ENCODE data around the gene MAP2K5.
A peak's percentile ranks its signal among the peaks of the same experiment; 100 is the strongest.

The MAP2K5 gene

DNA sequence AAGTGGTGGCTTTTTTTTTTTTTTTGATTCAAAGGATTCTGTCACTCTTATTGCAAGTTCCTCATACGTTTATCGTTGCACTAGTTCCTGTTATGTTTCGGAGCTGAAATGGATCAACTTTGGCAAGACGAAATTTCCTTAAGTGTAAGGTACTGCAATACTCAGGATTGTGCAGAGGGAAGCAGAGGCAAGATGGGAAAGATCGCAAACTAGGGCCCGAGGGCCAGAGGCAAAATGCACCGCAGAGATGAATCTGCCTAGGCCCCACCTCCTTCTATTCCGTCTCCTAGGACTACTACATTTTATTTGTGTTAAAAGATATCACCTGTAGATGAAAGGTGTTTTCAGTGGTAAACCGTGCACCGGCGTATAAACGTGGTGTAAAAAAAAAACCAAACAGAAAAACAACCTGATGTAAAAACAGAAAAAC, 297.0 kb downstream of the MAP2K5 start (continued):
- TF ChIP-seq, protein P1, sequence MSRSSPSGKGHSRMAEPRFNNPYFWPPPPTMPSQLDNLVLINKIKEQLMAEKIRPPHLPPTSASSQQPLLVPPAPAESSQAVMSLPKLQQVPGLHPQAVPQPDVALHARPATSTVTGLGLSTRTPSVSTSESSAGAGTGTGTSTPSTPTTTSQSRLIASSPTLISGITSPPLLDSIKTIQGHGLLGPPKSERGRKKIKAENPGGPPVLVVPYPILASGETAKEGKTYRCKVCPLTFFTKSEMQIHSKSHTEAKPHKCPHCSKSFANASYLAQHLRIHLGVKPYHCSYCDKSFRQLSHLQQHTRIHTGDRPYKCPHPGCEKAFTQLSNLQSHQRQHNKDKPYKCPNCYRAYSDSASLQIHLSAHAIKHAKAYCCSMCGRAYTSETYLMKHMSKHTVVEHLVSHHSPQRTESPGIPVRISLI (tag by site-specific recombination; IDR thresholded peaks at IDR 0.05) = peak; percentile 68; the same call in 1 of the 2 replicates
- TF ChIP-seq, protein P2, sequence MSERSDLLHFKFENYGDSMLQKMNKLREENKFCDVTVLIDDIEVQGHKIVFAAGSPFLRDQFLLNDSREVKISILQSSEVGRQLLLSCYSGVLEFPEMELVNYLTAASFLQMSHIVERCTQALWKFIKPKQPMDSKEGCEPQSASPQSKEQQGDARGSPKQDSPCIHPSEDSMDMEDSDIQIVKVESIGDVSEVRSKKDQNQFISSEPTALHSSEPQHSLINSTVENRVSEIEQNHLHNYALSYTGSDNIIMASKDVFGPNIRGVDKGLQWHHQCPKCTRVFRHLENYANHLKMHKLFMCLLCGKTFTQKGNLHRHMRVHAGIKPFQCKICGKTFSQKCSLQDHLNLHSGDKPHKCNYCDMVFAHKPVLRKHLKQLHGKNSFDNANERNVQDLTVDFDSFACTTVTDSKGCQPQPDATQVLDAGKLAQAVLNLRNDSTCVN (tag by site-specific recombination; optimal IDR thresholded peaks at IDR 0.05) = no peak
- TF ChIP-seq IKZF3 (tag by site-specific recombination; IDR thresholded peaks at IDR 0.05) (peak; percentile 48; the same call in 1 of the 2 replicates), ZNF214 (tag by site-specific recombination; IDR thresholded peaks at IDR 0.05; ENCODE audit: borderline replicate concordance) (no peak)
- TF ChIP-seq, protein P3, sequence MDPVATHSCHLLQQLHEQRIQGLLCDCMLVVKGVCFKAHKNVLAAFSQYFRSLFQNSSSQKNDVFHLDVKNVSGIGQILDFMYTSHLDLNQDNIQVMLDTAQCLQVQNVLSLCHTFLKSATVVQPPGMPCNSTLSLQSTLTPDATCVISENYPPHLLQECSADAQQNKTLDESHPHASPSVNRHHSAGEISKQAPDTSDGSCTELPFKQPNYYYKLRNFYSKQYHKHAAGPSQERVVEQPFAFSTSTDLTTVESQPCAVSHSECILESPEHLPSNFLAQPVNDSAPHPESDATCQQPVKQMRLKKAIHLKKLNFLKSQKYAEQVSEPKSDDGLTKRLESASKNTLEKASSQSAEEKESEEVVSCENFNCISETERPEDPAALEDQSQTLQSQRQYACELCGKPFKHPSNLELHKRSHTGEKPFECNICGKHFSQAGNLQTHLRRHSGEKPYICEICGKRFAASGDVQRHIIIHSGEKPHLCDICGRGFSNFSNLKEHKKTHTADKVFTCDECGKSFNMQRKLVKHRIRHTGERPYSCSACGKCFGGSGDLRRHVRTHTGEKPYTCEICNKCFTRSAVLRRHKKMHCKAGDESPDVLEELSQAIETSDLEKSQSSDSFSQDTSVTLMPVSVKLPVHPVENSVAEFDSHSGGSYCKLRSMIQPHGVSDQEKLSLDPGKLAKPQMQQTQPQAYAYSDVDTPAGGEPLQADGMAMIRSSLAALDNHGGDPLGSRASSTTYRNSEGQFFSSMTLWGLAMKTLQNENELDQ (tag by site-specific recombination; IDR thresholded peaks at IDR 0.05; ENCODE audit: low read depth) = no peak

DNA sequence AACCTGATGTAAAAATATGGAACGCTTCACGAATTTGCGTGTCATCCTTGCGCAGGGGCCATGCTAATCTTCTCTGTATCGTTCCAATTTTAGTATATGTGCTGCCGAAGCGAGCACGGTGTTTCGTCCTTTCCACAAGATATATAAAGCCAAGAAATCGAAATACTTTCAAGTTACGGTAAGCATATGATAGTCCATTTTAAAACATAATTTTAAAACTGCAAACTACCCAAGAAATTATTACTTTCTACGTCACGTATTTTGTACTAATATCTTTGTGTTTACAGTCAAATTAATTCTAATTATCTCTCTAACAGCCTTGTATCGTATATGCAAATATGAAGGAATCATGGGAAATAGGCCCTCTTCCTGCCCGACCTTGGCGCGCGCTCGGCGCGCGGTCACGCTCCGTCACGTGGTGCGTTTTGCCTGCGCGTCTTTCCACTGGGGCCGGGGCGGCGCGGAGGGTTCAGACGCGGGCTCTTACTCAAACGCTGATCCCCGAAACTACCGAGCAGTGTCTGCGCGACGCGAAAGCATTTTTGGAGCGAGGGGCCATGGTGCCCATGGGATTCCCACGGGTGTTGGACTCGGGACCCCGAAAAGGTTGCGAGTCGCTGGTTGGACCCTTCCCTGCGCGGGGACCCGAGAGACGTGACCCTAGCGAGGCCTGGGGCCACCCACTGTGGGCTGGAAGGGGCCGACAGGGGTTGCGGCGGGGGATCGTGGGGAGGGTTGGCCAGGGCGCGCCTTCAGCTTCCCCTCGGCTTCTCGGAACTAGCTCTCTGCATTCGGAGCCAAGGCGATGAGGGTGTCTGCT, 297.6 kb downstream of the MAP2K5 start, which contains the start of gene RNU6-1:
Gene RNU6-1, minus strand, starts transcription at position 117 of the 820 bp plus-strand sequence.
- ChIA-PET POLR2A (interaction anchor here (0.6 to 1.5 kb wide), 3 partner anchors 15 to 389 kb away, joined by 3 to 4 read pairs (median 4); partner anchors contain the start of gene CLN6), CTCF (interaction anchor here (0.5 to 0.7 kb wide), 4 partner anchors 307 to 894 kb away, joined by 3 read pairs; no protein-coding TSS in a partner anchor)
- H3K4me1 ChIP-seq (ENCODE audit: control insufficient read depth, insufficient read depth, low read length) = no peaks in the 10 kb centered on the region
- TF ChIP-seq, protein P4, sequence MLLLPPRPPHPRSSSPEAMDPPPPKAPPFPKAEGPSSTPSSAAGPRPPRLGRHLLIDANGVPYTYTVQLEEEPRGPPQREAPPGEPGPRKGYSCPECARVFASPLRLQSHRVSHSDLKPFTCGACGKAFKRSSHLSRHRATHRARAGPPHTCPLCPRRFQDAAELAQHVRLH (tag by site-specific recombination; IDR thresholded peaks at IDR 0.05) = 0 out of 2 replicates have a peak, but pooled peaks have one; percentile 9
- TF ChIP-seq ZNF658 (tag by site-specific recombination; IDR thresholded peaks at IDR 0.05) = no peak
- peak; percentile 72 for TF ChIP-seq ZNF335 (tag by site-specific recombination; conservative IDR thresholded peaks at IDR 0.05)
- TF ChIP-seq ZNF843 (tag by site-specific recombination; IDR thresholded peaks at IDR 0.05) = peak; percentile 11; the same call in 1 of the 2 replicates
- peak; percentile 64; the same call in 1 of the 2 replicates for TF ChIP-seq ZBTB21 (tag by site-specific recombination; IDR thresholded peaks at IDR 0.05)
- TF ChIP-seq, protein P5, sequence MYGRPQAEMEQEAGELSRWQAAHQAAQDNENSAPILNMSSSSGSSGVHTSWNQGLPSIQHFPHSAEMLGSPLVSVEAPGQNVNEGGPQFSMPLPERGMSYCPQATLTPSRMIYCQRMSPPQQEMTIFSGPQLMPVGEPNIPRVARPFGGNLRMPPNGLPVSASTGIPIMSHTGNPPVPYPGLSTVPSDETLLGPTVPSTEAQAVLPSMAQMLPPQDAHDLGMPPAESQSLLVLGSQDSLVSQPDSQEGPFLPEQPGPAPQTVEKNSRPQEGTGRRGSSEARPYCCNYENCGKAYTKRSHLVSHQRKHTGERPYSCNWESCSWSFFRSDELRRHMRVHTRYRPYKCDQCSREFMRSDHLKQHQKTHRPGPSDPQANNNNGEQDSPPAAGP (tag by site-specific recombination; IDR thresholded peaks at IDR 0.05) = peak; percentile 70; the same call in 1 of the 2 replicates
- TF ChIP-seq, protein P6, sequence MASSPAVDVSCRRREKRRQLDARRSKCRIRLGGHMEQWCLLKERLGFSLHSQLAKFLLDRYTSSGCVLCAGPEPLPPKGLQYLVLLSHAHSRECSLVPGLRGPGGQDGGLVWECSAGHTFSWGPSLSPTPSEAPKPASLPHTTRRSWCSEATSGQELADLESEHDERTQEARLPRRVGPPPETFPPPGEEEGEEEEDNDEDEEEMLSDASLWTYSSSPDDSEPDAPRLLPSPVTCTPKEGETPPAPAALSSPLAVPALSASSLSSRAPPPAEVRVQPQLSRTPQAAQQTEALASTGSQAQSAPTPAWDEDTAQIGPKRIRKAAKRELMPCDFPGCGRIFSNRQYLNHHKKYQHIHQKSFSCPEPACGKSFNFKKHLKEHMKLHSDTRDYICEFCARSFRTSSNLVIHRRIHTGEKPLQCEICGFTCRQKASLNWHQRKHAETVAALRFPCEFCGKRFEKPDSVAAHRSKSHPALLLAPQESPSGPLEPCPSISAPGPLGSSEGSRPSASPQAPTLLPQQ (tag by site-specific recombination; IDR thresholded peaks at IDR 0.05) = peak; percentile 58; the same call in 1 of the 2 replicates
- TF ChIP-seq ZNF76 (tag by site-specific recombination; IDR thresholded peaks at IDR 0.05; ENCODE audit: borderline replicate concordance, low read depth) = peak; percentile 98
- peak; percentile 90 for TF ChIP-seq KLF16 (tag by site-specific recombination; IDR thresholded peaks at IDR 0.05)
- TF ChIP-seq ZNF248 (tag by site-specific recombination; IDR thresholded peaks at IDR 0.05) = no peak
- TF ChIP-seq, protein P7, sequence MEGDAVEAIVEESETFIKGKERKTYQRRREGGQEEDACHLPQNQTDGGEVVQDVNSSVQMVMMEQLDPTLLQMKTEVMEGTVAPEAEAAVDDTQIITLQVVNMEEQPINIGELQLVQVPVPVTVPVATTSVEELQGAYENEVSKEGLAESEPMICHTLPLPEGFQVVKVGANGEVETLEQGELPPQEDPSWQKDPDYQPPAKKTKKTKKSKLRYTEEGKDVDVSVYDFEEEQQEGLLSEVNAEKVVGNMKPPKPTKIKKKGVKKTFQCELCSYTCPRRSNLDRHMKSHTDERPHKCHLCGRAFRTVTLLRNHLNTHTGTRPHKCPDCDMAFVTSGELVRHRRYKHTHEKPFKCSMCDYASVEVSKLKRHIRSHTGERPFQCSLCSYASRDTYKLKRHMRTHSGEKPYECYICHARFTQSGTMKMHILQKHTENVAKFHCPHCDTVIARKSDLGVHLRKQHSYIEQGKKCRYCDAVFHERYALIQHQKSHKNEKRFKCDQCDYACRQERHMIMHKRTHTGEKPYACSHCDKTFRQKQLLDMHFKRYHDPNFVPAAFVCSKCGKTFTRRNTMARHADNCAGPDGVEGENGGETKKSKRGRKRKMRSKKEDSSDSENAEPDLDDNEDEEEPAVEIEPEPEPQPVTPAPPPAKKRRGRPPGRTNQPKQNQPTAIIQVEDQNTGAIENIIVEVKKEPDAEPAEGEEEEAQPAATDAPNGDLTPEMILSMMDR (tag by site-specific recombination; IDR thresholded peaks at IDR 0.05) = no peak
- no peak for TF ChIP-seq ZNF555 (tag by site-specific recombination; conservative IDR thresholded peaks at IDR 0.05)
- TF ChIP-seq, protein P8, sequence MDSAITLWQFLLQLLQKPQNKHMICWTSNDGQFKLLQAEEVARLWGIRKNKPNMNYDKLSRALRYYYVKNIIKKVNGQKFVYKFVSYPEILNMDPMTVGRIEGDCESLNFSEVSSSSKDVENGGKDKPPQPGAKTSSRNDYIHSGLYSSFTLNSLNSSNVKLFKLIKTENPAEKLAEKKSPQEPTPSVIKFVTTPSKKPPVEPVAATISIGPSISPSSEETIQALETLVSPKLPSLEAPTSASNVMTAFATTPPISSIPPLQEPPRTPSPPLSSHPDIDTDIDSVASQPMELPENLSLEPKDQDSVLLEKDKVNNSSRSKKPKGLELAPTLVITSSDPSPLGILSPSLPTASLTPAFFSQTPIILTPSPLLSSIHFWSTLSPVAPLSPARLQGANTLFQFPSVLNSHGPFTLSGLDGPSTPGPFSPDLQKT (IDR thresholded peaks at IDR 0.05; ENCODE audit: borderline replicate concordance, low read depth, low read length) = no peak
- 0 out of 2 replicates have a peak, but pooled peaks have one; percentile 40 for TF ChIP-seq ZNF239 (tag by site-specific recombination; IDR thresholded peaks at IDR 0.05)
- peak; percentile 16; the same call in 1 of the 2 replicates for TF ChIP-seq ZNF664 (tag by site-specific recombination; IDR thresholded peaks at IDR 0.05)
- peak; percentile 8 for TF ChIP-seq ZNF600 (tag by site-specific recombination; IDR thresholded peaks at IDR 0.05)

More for the DNA sequence above, 297.6 kb downstream of the MAP2K5 start, which contains the start of gene RNU6-1:
- Histone ChIP-seq H3K27ac (ENCODE audit: extremely low read depth, low read depth, low read length) (peak within 1 kb of the TSS; percentile 91), H3K4me3 (ENCODE audit: low read depth, low read length) (peak within 1 kb of the TSS; percentile 93), H3K9me3 (ENCODE audit: control insufficient read depth, insufficient read depth, low read depth, low read length) (no peaks in the 10 kb centered on the region), H3K36me3 (ENCODE audit: control insufficient read depth in 2 of 2, insufficient read depth in 1 of 2, low read length in 2 of 2) (no peaks in the 10 kb centered on the region)
